ENCODE data around the gene KRT80. TPM values are rescaled to one million over a fixed set of nuclear protein-coding genes. Genes with fewer than 3 reads are reported as not detected.

Gene KRT80
- total and polyA plus RNA-seq, 2 donors (not counting 3 experiments of a cell fraction or from before 2014, with no cell fraction given), result 13.6 to 23.7 TPM

DNA sequence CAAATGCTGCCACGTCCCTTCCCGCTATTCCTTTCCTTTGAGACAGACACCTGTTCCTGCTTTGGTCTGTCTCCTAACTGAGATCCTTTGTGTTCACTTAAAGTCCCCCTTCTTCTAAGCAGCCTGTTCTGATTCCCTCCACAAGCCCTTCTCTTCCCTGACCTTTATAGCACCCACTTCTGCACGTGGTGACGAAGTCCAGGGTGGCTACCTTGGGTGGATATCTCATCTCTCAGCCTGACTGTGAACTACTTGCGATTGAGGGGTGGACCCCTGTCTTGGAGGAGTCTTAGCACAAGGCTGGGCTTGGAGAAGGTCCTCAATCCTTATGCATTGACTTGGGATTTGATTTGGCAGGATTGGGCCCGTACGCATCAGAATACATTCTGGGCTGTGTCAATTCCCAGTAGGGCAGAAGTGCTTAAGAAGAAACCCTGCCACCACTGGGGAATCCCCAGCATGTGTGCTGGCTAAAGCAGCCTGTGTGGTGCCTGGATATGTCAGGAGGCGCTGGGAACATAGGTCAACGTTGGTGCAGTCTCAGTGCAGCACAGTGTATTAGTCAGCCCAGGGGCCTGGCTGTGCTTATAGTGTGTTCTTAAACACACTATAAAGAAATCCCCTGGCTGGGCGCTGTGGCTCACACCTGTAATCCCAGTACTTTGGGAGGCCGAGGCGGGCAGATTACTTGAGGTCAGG is 23.6 kb downstream of the KRT80 start:
- H3K4me1 ChIP-seq (ENCODE audit: control insufficient read depth, extremely low read depth, insufficient read depth, low read length), result peaks cover 14% of the 10 kb centered on the region
- H3K4me3 ChIP-seq (replicated peaks in 1 of 3; ENCODE audit: insufficient read depth in 1 of 3, low read depth in 1 of 3, low read length in 3 of 3), result no peak overlapping the region
- CTCF ChIA-PET, result interaction anchor here (0.7 to 6.1 kb wide), 7 partner anchors 24 to 112 kb away, joined by 3 to 39 read pairs (median 3); partner anchors contain the start of gene KRT80
- H3K9ac ChIP-seq (replicated peaks; ENCODE audit: extremely low read depth, insufficient read depth, low read length), result no peak overlapping the region
- BruUV-seq (replicated peaks), result no TSS peak
- no peaks in the 10 kb centered on the region for H3K27me3 ChIP-seq (ENCODE audit: control insufficient read depth in 2 of 2, insufficient read depth in 2 of 2, low read length in 2 of 2)
- FAIRE-seq (peak; percentile 35), DNase-seq (ENCODE audit: low read depth, low spot score) (peak; percentile 51)
- POLR2A ChIA-PET, result no interaction called here
- dilution Hi-C loops (cut with MboI; ENCODE audit: extremely low pct_ligation_motif_present, low sequenced_read_pairs) (no loop called here), intact Hi-C loops (cut with micrococcal nuclease) (no loop called here)
- H4K20me1 ChIP-seq (replicated peaks; ENCODE audit: control insufficient read depth, extremely low read depth, insufficient read depth, low read length), result no peaks in the 10 kb centered on the region
- H3K27ac ChIP-seq (ENCODE audit: insufficient read depth, low read depth, low read length), result no peak overlapping the region
- H3K9me1 ChIP-seq (replicated peaks; ENCODE audit: control insufficient read depth, extremely low read depth, insufficient read depth, low read length), result no peaks in the 10 kb centered on the region
- no peak overlapping the region for H3K4me2 ChIP-seq (ENCODE audit: insufficient read depth, low read length)
- no peak overlapping the region for H2AFZ ChIP-seq (ENCODE audit: low read depth, low read length)
- no peaks in the 10 kb centered on the region for H3K36me3 ChIP-seq (ENCODE audit: control insufficient read depth in 2 of 2, extremely low read depth in 1 of 2, insufficient read depth in 2 of 2, low read length in 2 of 2)
- H3K79me2 ChIP-seq (ENCODE audit: control insufficient read depth, insufficient read depth, low read length), result no peaks in the 10 kb centered on the region
- H3K9me3 ChIP-seq (replicated peaks; ENCODE audit: control insufficient read depth, insufficient read depth, low read length), result no peaks in the 10 kb centered on the region
- no peak for TF ChIP-seq FOS (IDR thresholded peaks at IDR 0.05; ENCODE audit: borderline replicate concordance, insufficient read depth, low read length)
- TF ChIP-seq POLR2A (IDR thresholded peaks at IDR 0.05; ENCODE audit: low read depth, low read length), result no peak
- TF ChIP-seq EZH2 (IDR thresholded peaks at IDR 0.05; ENCODE audit: borderline replicate concordance, low read depth, low read length, severe bottlenecking), result no peak
- TF ChIP-seq, protein P1, sequence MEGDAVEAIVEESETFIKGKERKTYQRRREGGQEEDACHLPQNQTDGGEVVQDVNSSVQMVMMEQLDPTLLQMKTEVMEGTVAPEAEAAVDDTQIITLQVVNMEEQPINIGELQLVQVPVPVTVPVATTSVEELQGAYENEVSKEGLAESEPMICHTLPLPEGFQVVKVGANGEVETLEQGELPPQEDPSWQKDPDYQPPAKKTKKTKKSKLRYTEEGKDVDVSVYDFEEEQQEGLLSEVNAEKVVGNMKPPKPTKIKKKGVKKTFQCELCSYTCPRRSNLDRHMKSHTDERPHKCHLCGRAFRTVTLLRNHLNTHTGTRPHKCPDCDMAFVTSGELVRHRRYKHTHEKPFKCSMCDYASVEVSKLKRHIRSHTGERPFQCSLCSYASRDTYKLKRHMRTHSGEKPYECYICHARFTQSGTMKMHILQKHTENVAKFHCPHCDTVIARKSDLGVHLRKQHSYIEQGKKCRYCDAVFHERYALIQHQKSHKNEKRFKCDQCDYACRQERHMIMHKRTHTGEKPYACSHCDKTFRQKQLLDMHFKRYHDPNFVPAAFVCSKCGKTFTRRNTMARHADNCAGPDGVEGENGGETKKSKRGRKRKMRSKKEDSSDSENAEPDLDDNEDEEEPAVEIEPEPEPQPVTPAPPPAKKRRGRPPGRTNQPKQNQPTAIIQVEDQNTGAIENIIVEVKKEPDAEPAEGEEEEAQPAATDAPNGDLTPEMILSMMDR (IDR thresholded peaks at IDR 0.05; ENCODE audit: extremely low read depth in 1 of 2, insufficient read depth in 1 of 2, low read depth in 1 of 2, low read length in 2 of 2), result no peak
- TF ChIP-seq, protein P2, sequence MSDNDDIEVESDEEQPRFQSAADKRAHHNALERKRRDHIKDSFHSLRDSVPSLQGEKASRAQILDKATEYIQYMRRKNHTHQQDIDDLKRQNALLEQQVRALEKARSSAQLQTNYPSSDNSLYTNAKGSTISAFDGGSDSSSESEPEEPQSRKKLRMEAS (IDR thresholded peaks at IDR 0.05; ENCODE audit: insufficient read depth, insufficient read length), result no peak
- TF ChIP-seq JUN (IDR thresholded peaks at IDR 0.05; ENCODE audit: borderline replicate concordance, insufficient read depth, insufficient read length, low read depth), result no peak
- no peak for TF ChIP-seq POLR2AphosphoS5 (IDR thresholded peaks at IDR 0.05; ENCODE audit: insufficient read depth, low read depth, low read length)
- no peak for TF ChIP-seq MYC (IDR thresholded peaks at IDR 0.05; ENCODE audit: low read depth, low read length)
- no peak for TF ChIP-seq GATA2 (IDR thresholded peaks at IDR 0.05; ENCODE audit: insufficient read depth, insufficient read length, low read depth, low read length)

Data from endothelial cell of umbilical vein (primary cell).